AG04449 (cell line): ENCODE measurements around the gene CDK14.
A peak's percentile ranks its signal among the peaks of the same experiment; 100 is the strongest.
"Not testable (repeated sequence)": the region's sequence is repeated elsewhere in the genome, so short reads cannot be mapped to it uniquely, and the experiment has no call there.

Experiments used
- CTCF ChIA-PET: fragments of 350-600 bp; formaldehyde crosslinking; extraction: SDS; loops from one replicate; lab custom pipeline; 2021; ENCODE audit warnings: antibody characterized with exemption; lab: Yijun Ruan, JAX
- POLR2A ChIA-PET: fragments of 400-600, 350-600 bp; formaldehyde crosslinking; extraction: SDS; loops from one replicate; lab custom pipeline; 2020; ENCODE audit warnings: antibody characterized with exemption, inconsistent platforms; lab: Yijun Ruan, JAX
- DNase-seq: peaks from one replicate; pipeline ENCODE4 v3.0.0-alpha.2; 2010; ENCODE audit warnings: low read depth, low spot score
- H3K4me3 ChIP-seq: 2 replicates; pipeline ENCODE4 v1.5.1; 2011; ENCODE audit warnings: low read depth, mild to moderate bottlenecking, control low read depth, low read length
- CTCF ChIP-seq: IDR thresholded peaks from one replicate; pipeline ENCODE4 v1.5.1; 2011; ENCODE audit warnings: mild to moderate bottlenecking, moderate library complexity, low read length, control low read depth, inconsistent platforms; ENCODE audit not compliant: insufficient read depth; ENCODE audit errors: missing control alignments

Gene CDK14

GRCh38 chr7:90797596-90797995 lies 201.5 kb downstream of the CDK14 start:
- ChIA-PET CTCF (no interaction called here), POLR2A (no interaction called here)
- no peak overlapping the region for H3K4me3 ChIP-seq
- no peak for DNase-seq
- no peak for TF ChIP-seq CTCF

- TF ChIP-seq CTCF = no peak
- CTCF ChIA-PET = interaction anchor here (1.0 kb wide), 1 partner anchor 982 kb away, joined by 3 read pairs; no protein-coding TSS in a partner anchor
- H3K4me3 ChIP-seq = no peak overlapping the region
- POLR2A ChIA-PET = no interaction called here
- DNase-seq = no peak
Observed at GRCh38 chr7:90804370-90804769, 208.2 kb downstream of the CDK14 start.

- CTCF ChIA-PET, H3K4me3 ChIP-seq, DNase-seq, POLR2A ChIA-PET: not testable (repeated sequence)
Observed at GRCh38 chr7:90815552-90815951, 219.4 kb downstream of the CDK14 start.

DNA sequence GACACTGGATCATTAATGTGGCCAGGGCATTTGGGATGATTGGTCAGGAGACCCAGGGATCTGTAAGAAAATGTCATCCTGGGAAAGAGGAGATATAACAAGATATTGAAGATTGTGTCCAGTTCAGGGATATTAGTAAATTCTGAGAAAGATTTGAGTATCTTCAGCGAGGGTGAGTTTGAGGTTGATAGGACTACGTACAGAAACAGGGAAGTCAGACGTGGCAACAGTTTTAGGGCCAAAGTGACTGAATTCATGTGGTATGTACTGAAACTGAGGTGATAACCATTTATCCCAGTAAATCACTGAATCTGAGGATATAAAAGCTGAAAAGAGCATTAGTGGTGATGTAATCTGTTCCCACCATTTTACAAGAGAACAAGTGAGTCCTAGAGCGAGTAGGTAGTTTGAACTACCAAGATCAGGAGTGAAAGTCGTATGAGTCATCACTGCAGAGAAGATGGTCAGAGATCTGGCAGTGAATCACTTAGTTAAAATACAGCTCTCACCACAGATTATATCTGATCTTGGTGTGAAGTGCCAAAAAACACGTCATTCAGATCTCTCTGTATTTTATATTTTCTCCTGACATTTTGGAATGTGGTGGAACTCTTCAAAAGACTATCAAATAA lies 220.5 kb downstream of the CDK14 start:
- peak; percentile 96 for DNase-seq
- TF ChIP-seq CTCF = no peak
- ChIA-PET POLR2A (interaction anchor here (1.0 to 1.2 kb wide), 2 partner anchors 8 to 209 kb away, joined by 3 to 6 read pairs; no protein-coding TSS in a partner anchor), CTCF (interaction anchor here (1.4 kb wide), 1 partner anchor 218 kb away, joined by 3 read pairs; no protein-coding TSS in a partner anchor)
- H3K4me3 ChIP-seq = no peak overlapping the region

- ChIA-PET POLR2A (interaction anchor here (1.2 kb wide), 1 partner anchor 8 kb away, joined by 6 read pairs; no protein-coding TSS in a partner anchor), CTCF (interaction anchor here (1.4 kb wide), 1 partner anchor 217 kb away, joined by 3 read pairs; no protein-coding TSS in a partner anchor)
- DNase-seq = no peak
- TF ChIP-seq CTCF = no peak
- H3K4me3 ChIP-seq = no peak overlapping the region
Observed at GRCh38 chr7:90817151-90817550, 221.0 kb downstream of the CDK14 start.

DNA sequence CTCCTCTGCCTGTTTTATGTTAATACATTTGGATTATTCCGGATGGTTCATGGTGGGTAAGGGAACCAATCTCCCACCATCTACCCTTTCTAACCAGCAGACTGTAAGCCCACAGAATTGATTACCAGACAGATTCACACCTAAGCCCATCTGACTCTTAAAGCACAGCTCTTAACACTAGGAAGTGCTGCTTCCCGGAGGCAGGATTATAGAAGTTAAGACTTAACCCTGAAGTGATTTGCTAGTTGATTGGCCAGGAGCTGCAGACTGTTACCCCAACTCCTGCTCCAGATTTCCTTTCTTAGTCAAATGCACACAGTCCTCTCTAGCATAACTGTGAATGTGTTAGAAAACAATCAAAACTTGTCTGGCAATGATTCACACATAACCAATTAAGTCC lies 221.7 kb downstream of the CDK14 start:
- ChIA-PET POLR2A (no interaction called here), CTCF (interaction anchor here (1.4 kb wide), 1 partner anchor 216 kb away, joined by 3 read pairs; no protein-coding TSS in a partner anchor)
- no peak overlapping the region for H3K4me3 ChIP-seq
- TF ChIP-seq CTCF = no peak
- DNase-seq = no peak
